Measurements from ENCODE around the gene SIDT2. TPM values are rescaled to one million over a fixed set of nuclear protein-coding genes. Genes with fewer than 3 reads are reported as not detected.
"Not testable (repeated sequence)": the region's sequence is repeated elsewhere in the genome, so short reads cannot be mapped to it uniquely, and the experiment has no call there.

SIDT2 gene
- total RNA-seq, 2 experiments from 2014 or later: 18.3 to 37.7 TPM

GRCh38 chr11:117209351-117210125, 31.0 kb downstream of the SIDT2 start:
- peaks cover 43% of the 10 kb centered on the region for H3K36me3 ChIP-seq (ENCODE audit: insufficient read depth, low read length)
- H3K4me1 ChIP-seq (ENCODE audit: insufficient read depth, low read length, poor library complexity, severe bottlenecking); intact Hi-C loops (cut with micrococcal nuclease; ENCODE audit: unreplicated experiment); H3K27ac ChIP-seq (ENCODE audit: low read depth, low read length, poor library complexity, severe bottlenecking); H3K4me2 ChIP-seq (ENCODE audit: low read length); BruUV-seq (replicated peaks); H3K9me2 ChIP-seq (ENCODE audit: insufficient read depth, low read length); H4K20me1 ChIP-seq (ENCODE audit: insufficient read depth, low read length); H3K9me3 ChIP-seq (ENCODE audit: low read length); CTCF ChIA-PET (ENCODE audit: unreplicated experiment); POLR2A ChIA-PET; H3K79me2 ChIP-seq (ENCODE audit: insufficient read depth, low read depth, low read length); H2AFZ ChIP-seq (ENCODE audit: low read length); H3K4me3 ChIP-seq (ENCODE audit: low read depth, low read length, poor library complexity, severe bottlenecking); DNase-seq (ENCODE audit: low spot score): not testable (repeated sequence)

GRCh38 chr11:117210620-117211019, 32.1 kb downstream of the SIDT2 start:
- no peaks in the 10 kb centered on the region for H3K9me2 ChIP-seq (ENCODE audit: insufficient read depth, low read length)
- no peaks in the 10 kb centered on the region for H3K4me1 ChIP-seq (ENCODE audit: insufficient read depth, low read length, poor library complexity, severe bottlenecking)
- no peak overlapping the region for H3K4me3 ChIP-seq (ENCODE audit: low read depth, low read length, poor library complexity, severe bottlenecking)
- no peaks in the 10 kb centered on the region for H4K20me1 ChIP-seq (ENCODE audit: insufficient read depth, low read length)
- no peak overlapping the region for H3K4me2 ChIP-seq (ENCODE audit: low read length)
- peaks cover 39% of the 10 kb centered on the region for H3K36me3 ChIP-seq (ENCODE audit: insufficient read depth, low read length)
- intact Hi-C loops (cut with micrococcal nuclease; ENCODE audit: unreplicated experiment): no loop called here
- DNase-seq (ENCODE audit: low spot score): no peak
- H3K27ac ChIP-seq (ENCODE audit: low read depth, low read length, poor library complexity, severe bottlenecking): no peak overlapping the region
- no peaks in the 10 kb centered on the region for H3K79me2 ChIP-seq (ENCODE audit: insufficient read depth, low read depth, low read length)
- CTCF ChIA-PET (ENCODE audit: unreplicated experiment): no interaction called here
- TF ChIP-seq, protein P1, sequence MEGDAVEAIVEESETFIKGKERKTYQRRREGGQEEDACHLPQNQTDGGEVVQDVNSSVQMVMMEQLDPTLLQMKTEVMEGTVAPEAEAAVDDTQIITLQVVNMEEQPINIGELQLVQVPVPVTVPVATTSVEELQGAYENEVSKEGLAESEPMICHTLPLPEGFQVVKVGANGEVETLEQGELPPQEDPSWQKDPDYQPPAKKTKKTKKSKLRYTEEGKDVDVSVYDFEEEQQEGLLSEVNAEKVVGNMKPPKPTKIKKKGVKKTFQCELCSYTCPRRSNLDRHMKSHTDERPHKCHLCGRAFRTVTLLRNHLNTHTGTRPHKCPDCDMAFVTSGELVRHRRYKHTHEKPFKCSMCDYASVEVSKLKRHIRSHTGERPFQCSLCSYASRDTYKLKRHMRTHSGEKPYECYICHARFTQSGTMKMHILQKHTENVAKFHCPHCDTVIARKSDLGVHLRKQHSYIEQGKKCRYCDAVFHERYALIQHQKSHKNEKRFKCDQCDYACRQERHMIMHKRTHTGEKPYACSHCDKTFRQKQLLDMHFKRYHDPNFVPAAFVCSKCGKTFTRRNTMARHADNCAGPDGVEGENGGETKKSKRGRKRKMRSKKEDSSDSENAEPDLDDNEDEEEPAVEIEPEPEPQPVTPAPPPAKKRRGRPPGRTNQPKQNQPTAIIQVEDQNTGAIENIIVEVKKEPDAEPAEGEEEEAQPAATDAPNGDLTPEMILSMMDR (conservative IDR thresholded peaks at IDR 0.05; ENCODE audit: low read length): no peak
- no peak for TF ChIP-seq EZH2phosphoT487 (IDR thresholded peaks at IDR 0.05; ENCODE audit: borderline replicate concordance, low read depth, low read length)
- BruUV-seq (replicated peaks): no TSS peak
- H2AFZ ChIP-seq (ENCODE audit: low read length): no peak overlapping the region
- POLR2A ChIA-PET: interaction anchor here (1.1 kb wide), 1 partner anchor 14 kb away, joined by 3 read pairs; no protein-coding TSS in a partner anchor
- no peaks in the 10 kb centered on the region for H3K9me3 ChIP-seq (ENCODE audit: low read length)

DNA sequence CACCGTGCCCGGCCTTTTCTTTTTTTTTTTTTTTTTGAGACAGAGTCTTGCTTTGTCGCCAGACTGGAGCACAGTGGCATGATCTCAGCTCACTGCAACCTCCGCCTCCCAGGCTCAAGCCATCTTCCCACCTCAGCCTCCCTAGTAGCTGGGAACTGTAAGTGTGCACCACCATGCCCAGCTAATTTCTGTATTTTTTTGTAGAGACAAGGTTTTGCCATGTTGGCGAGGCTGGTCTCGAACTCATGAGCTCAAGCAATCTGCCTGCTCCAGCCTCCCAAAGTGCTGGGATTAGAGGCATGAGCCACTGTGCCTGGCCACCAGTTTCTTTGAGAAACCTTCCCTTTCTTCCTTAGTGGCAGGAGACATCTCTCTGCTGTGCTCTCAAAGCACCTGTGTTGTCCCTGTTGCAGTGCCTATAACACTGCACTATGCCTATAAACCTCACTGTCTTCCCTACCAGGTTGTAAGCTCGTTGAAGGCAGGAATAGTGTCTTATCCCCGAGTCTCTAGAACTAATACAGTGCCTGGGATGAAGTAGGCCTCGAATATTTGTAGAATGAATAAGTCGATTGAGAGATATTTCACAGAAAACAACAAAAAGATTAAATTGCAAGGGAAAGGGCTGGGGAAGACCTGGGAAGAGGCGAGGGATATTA, 34.3 kb downstream of the SIDT2 start:
- no TSS peak for BruUV-seq (replicated peaks)

More for the DNA sequence above, 34.3 kb downstream of the SIDT2 start:
- no peak overlapping the region for H3K4me2 ChIP-seq (ENCODE audit: low read length)
- peaks cover 59% of the 10 kb centered on the region for H3K36me3 ChIP-seq (ENCODE audit: insufficient read depth, low read length)
- intact Hi-C loops (cut with micrococcal nuclease; ENCODE audit: unreplicated experiment): no loop called here
- no peak overlapping the region for H3K27ac ChIP-seq (ENCODE audit: low read depth, low read length, poor library complexity, severe bottlenecking)
- no peaks in the 10 kb centered on the region for H3K9me2 ChIP-seq (ENCODE audit: insufficient read depth, low read length)
- TF ChIP-seq, protein P1 (conservative IDR thresholded peaks at IDR 0.05; ENCODE audit: low read length): no peak
- TF ChIP-seq EZH2phosphoT487 (IDR thresholded peaks at IDR 0.05; ENCODE audit: borderline replicate concordance, low read depth, low read length): no peak
- H3K9me3 ChIP-seq (ENCODE audit: low read length): no peaks in the 10 kb centered on the region
- no peak overlapping the region for H2AFZ ChIP-seq (ENCODE audit: low read length)
- DNase-seq (ENCODE audit: low spot score): no peak
- no peaks in the 10 kb centered on the region for H3K4me1 ChIP-seq (ENCODE audit: insufficient read depth, low read length, poor library complexity, severe bottlenecking)
- ChIA-PET CTCF (ENCODE audit: unreplicated experiment) (no interaction called here), POLR2A (interaction anchor here (0.6 to 1.1 kb wide), 2 partner anchors 35 to 472 kb away, joined by 3 to 8 read pairs; no protein-coding TSS in a partner anchor)
- H3K79me2 ChIP-seq (ENCODE audit: insufficient read depth, low read depth, low read length): no peaks in the 10 kb centered on the region
- no peak overlapping the region for H3K4me3 ChIP-seq (ENCODE audit: low read depth, low read length, poor library complexity, severe bottlenecking)
- no peaks in the 10 kb centered on the region for H4K20me1 ChIP-seq (ENCODE audit: insufficient read depth, low read length)

Measured in OCI-LY7 (cell line).